Measurements from ENCODE around the gene ZNF552. TPM values are rescaled to one million over a fixed set of nuclear protein-coding genes. Genes with fewer than 3 reads are reported as not detected.
"Not testable (repeated sequence)": the region's sequence is repeated elsewhere in the genome, so short reads cannot be mapped to it uniquely, and the experiment has no call there.

Gene ZNF552
- total RNA-seq, 2 donors from 2014 or later, result 9.6 to 71.5 TPM

DNA sequence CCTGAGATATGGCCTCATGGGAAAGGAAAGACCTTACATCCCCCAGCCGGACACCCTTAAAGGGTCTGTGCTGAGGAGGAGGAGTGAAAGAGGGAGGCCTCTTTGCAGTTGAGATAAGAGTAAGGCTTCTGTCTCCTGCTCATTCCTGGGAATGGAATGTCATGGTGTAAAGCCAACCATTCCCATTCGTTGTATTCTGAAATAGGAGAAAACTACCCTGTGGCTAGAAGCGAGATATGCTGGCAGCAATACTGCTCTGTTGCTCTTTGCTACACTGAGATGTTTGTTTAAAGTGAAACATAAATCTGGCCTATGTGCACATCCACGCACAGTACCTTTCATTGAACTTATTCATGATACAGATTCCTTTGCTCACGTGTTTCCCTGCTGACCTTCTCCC is 14.6 kb upstream of the ZNF552 start:
- no peaks in the 10 kb centered on the region for H3K27me3 ChIP-seq
- DNase-seq (no peak), ATAC-seq (no peak)
- no peaks in the 10 kb centered on the region for H3K36me3 ChIP-seq (replicated peaks in 1 of 2; ENCODE audit: insufficient read depth in 1 of 2, low read depth in 2 of 2)
- peaks cover 26% of the 10 kb centered on the region for H3K4me1 ChIP-seq
- H3K27ac ChIP-seq, result peak overlapping the region in 1 of 4 donors; percentile 47
- no peak overlapping the region for H3K4me3 ChIP-seq
- 42 to 53% methylated on average over 5 of the region's 5 CpGs for WGBS, 2 donors
- intact Hi-C loops (cut with DNase I), result no loop called here
- TF ChIP-seq, protein P1, sequence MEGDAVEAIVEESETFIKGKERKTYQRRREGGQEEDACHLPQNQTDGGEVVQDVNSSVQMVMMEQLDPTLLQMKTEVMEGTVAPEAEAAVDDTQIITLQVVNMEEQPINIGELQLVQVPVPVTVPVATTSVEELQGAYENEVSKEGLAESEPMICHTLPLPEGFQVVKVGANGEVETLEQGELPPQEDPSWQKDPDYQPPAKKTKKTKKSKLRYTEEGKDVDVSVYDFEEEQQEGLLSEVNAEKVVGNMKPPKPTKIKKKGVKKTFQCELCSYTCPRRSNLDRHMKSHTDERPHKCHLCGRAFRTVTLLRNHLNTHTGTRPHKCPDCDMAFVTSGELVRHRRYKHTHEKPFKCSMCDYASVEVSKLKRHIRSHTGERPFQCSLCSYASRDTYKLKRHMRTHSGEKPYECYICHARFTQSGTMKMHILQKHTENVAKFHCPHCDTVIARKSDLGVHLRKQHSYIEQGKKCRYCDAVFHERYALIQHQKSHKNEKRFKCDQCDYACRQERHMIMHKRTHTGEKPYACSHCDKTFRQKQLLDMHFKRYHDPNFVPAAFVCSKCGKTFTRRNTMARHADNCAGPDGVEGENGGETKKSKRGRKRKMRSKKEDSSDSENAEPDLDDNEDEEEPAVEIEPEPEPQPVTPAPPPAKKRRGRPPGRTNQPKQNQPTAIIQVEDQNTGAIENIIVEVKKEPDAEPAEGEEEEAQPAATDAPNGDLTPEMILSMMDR (IDR thresholded peaks at IDR 0.05), result no peak
- no peak for TF ChIP-seq POLR2A (IDR thresholded peaks at IDR 0.05)
- no peaks in the 10 kb centered on the region for H3K9me3 ChIP-seq

DNA sequence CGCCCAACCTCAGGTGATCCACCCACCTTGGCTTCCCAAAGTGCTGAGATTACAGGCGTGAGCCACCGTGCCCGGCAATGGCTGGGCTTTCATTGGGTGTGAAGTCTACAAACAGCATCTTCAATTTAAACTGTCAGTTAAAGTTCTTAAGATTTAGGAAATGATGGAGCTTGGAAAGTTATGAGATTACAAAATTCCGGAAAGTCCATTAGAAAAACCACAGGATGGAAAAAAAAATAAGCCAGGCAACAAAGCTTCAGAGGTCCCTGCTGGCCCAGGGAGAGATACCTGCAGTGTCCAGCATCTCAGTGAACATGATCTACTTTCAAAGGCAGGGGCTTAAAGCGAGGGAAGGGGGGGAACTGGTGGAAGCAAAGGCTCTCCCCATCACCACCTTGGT is 10.8 kb upstream of the ZNF552 start:
- Histone ChIP-seq H3K27ac (no peak overlapping the region), H3K9me3 (no peaks in the 10 kb centered on the region), H3K4me3 (no peak overlapping the region), H3K27me3 (no peaks in the 10 kb centered on the region), H3K4me1 (peaks cover 52% of the 10 kb centered on the region), H3K36me3 (replicated peaks in 1 of 2; ENCODE audit: insufficient read depth in 1 of 2, low read depth in 2 of 2) (no peaks in the 10 kb centered on the region)
- no peak for ATAC-seq
- intact Hi-C loops (cut with DNase I), result no loop called here
- no peak for DNase-seq
- WGBS, 2 donors, result 91 to 96% methylated on average over 6 of the region's 6 CpGs
- TF ChIP-seq, protein P1 (IDR thresholded peaks at IDR 0.05), result no peak
- TF ChIP-seq POLR2A (IDR thresholded peaks at IDR 0.05), result no peak

DNA sequence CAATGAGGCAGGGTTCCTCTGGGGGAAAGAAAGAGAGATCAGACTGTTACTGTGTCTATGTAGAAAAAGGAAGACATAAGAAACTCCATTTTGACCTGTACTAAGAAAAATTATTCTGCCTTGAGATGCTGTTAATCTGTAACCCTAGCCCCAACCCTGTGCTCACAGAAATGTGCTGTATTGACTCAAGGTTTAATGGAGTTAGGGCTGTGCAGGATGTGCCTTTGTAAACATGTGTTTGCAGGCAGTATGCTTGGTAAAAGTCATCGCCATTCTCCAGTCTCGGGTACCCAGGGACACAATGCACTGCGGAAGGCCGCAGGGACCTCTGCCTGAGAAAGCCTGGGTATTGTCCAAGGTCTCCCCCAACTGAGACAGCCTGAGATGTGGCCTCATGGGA is 8.9 kb upstream of the ZNF552 start:
- H3K4me3 ChIP-seq; ATAC-seq; H3K9me3 ChIP-seq; DNase-seq; H3K27me3 ChIP-seq; H3K36me3 ChIP-seq (replicated peaks in 1 of 2; ENCODE audit: insufficient read depth in 1 of 2, low read depth in 2 of 2); intact Hi-C loops (cut with DNase I): not testable (repeated sequence)
- peaks cover 45% of the 10 kb centered on the region for H3K4me1 ChIP-seq
- H3K27ac ChIP-seq, result peak overlapping the region in 2 of 4 donors; percentile 37 to 39
- WGBS, 2 donors, result 46% methylated on average over 4 of the region's 4 CpGs; no CpG with 5 or more reads in 1 of the 2 donors

DNA sequence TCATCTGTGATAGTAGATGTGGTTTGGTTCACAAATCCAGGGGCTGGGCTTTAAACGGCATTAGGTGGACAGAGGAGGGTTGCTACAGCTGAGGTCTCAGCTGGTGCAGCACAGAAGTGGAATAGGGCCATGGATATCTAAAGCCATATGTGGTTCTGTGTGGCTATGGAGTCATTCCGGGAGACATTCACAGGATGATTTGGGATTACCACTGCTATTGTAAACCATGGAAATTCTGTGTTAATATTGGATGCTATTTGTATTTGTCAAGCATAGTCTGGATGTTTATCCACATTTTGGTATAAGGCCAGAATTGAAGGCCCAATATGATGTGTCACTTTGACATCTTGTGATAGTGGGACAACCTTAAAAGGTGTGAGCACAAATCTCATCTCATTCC is 8.4 kb upstream of the ZNF552 start:
- H3K27ac ChIP-seq, result peak overlapping the region in 1 of 4 donors; percentile 39
- DNase-seq; ATAC-seq; H3K36me3 ChIP-seq (replicated peaks in 1 of 2; ENCODE audit: insufficient read depth in 1 of 2, low read depth in 2 of 2); H3K4me3 ChIP-seq; intact Hi-C loops (cut with DNase I); H3K27me3 ChIP-seq; H3K9me3 ChIP-seq: not testable (repeated sequence)
- WGBS, 2 donors, result 30 to 57% methylated on average over 1 to 2 of the region's 2 CpGs
- H3K4me1 ChIP-seq, result peaks cover 45% of the 10 kb centered on the region

DNA sequence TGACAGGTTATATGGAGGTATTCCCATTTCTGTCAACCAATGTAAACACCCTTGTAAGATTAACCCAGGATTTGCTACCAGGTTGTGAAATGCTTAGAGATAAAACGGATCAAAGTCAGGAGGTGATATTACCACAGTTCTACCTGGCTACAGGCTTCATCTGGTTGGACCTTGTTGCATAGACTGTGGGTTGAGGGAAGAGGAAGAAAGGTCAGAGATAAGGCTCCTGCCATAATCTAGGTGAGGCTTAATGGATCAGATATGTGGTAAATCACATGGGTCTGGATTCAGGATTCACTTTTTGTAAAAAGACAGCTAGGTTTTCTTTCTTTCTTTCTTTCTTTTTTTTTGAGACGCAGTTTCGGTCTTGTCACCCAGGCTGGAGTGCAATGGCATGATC is 6.8 kb upstream of the ZNF552 start:
- H3K27ac ChIP-seq; DNase-seq; H3K9me3 ChIP-seq; H3K36me3 ChIP-seq (replicated peaks in 1 of 2; ENCODE audit: insufficient read depth in 1 of 2, low read depth in 2 of 2); intact Hi-C loops (cut with DNase I); H3K4me3 ChIP-seq; ATAC-seq; H3K27me3 ChIP-seq: not testable (repeated sequence)
- peaks cover 50% of the 10 kb centered on the region for H3K4me1 ChIP-seq
- WGBS, 2 donors, result 73 to 98% methylated on average over 2 to 3 of the region's 3 CpGs

DNA sequence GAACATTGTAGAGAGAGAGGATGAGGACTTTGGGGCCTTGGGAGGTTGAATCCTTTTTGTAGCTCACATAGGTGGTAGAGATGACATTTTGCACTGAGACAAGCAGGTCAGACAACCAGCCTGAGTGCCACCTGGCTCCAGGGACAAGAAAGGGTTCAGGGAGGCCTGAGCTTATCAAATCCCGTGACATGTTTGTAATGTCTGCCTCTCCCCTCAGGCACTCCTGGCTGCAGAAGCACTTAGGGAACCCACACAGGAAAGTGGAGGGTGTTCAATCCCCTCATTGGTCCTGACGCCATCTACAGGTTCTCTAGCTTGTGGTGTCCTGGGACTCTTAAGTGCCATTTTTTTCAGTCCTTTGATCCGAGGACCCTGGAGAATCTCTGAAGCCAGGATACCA is 6.4 kb upstream of the ZNF552 start:
- H3K4me1 ChIP-seq, result peaks cover 50% of the 10 kb centered on the region
- ATAC-seq; intact Hi-C loops (cut with DNase I); H3K9me3 ChIP-seq; H3K27me3 ChIP-seq; DNase-seq; H3K36me3 ChIP-seq (replicated peaks in 1 of 2; ENCODE audit: insufficient read depth in 1 of 2, low read depth in 2 of 2); H3K4me3 ChIP-seq: not testable (repeated sequence)
- 22 to 30% methylated on average over 2 to 3 of the region's 3 CpGs for WGBS, 2 donors
- peak overlapping the region in 2 of 4 donors; percentile 23 to 88 for H3K27ac ChIP-seq

DNA sequence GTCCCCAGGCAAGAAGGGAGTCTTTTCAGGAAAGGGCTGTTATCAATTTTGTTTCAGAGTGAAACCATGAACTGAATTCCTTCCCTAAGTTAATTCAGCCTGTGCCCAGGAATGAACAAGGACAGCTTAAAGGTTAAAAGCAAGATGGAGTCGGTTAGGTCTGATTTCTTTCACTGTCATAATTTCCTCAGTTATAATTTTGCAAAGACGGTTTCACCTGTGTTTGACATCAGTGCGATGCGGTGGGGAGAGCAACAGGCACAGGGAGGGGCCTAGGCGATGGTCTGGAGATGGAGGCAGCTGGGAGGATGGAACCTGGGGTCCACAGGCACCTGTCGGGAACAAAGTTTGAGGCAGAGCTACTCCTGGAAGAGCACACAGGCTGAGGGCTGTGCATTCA is 5.9 kb upstream of the ZNF552 start:
- no peaks in the 10 kb centered on the region for H3K9me3 ChIP-seq
- H3K36me3 ChIP-seq (replicated peaks in 1 of 2; ENCODE audit: insufficient read depth in 1 of 2, low read depth in 2 of 2), result no peaks in the 10 kb centered on the region
- no peaks in the 10 kb centered on the region for H3K27me3 ChIP-seq
- peak overlapping the region in 1 of 2 donors; percentile 64 for H3K4me3 ChIP-seq
- 33 to 35% methylated on average over 6 of the region's 6 CpGs for WGBS, 2 donors
- H3K27ac ChIP-seq, result peak overlapping the region in 3 of 4 donors; percentile 23 to 90 (median 88)
- DNase-seq (no peak), ATAC-seq (no peak)
- H3K4me1 ChIP-seq, result peaks cover 53% of the 10 kb centered on the region
- intact Hi-C loops (cut with DNase I), result no loop called here
- TF ChIP-seq POLR2A (IDR thresholded peaks at IDR 0.05), result no peak
- TF ChIP-seq, protein P1 (IDR thresholded peaks at IDR 0.05), result no peak

Measured in body of pancreas (tissue), 4 donors.